MM.1S (cell line): ENCODE data around the gene PIKFYVE.
"Not testable (repeated sequence)": the region's sequence is repeated elsewhere in the genome, so short reads cannot be mapped to it uniquely, and the experiment has no call there.

Experiments
- CTCF ChIP-seq: fragments of 300-600 bp; sonication (generic); IDR thresholded peaks from 2 replicates; pipeline ENCODE4 v1.5.1; 2016; ENCODE audit warnings: antibody characterized with exemption, low read length, mixed read lengths
- EZH2 ChIP-seq: fragments of 300-600 bp; sonication (generic); optimal IDR thresholded peaks from 2 replicates; pipeline ENCODE3; 2017; ENCODE audit warnings: low read depth, mild to moderate bottlenecking, antibody characterized with exemption, low read length, mixed read lengths

- TF ChIP-seq CTCF, EZH2: not testable (repeated sequence)
Observed at GRCh38 chr2:208221873-208222272, 44.2 kb upstream of the PIKFYVE start.
